ENCODE data around the gene FAM156A. TPM values are rescaled to one million over a fixed set of nuclear protein-coding genes. Genes with fewer than 3 reads are reported as not detected.
"Not testable (repeated sequence)": the region's sequence is repeated elsewhere in the genome, so short reads cannot be mapped to it uniquely, and the experiment has no call there.

The FAM156A gene
- total RNA-seq, result 10 to 100 TPM; 36.1 to 39.3 TPM

- not testable (repeated sequence) for H3K27ac Mint-ChIP-seq; H3K4me1 Mint-ChIP-seq; H3K36me3 Mint-ChIP-seq (ENCODE audit: low read depth); H3K9me3 Mint-ChIP-seq; H3K4me3 Mint-ChIP-seq; H3K27me3 Mint-ChIP-seq
- peak; percentile 84 for ATAC-seq (replicated peaks)
Observed at GRCh38 chrX:52958113-52958959, at the start of gene FAM156A. Gene FAM156A (minus strand): TSS chrX:52958518. CDS start chrX:52948588, 9,930 bp downstream.

- ATAC-seq (replicated peaks), result no peak
- Mint-ChIP-seq H3K9me3 (peaks cover 3% of the 10 kb centered on the region), H3K36me3 (ENCODE audit: low read depth) (no peaks in the 10 kb centered on the region), H3K4me3 (no peak overlapping the region), H3K4me1 (no peaks in the 10 kb centered on the region), H3K27ac (no peak overlapping the region), H3K27me3 (peaks cover 23% of the 10 kb centered on the region)
Observed at GRCh38 chrX:53005327-53005726, 47.0 kb upstream of the FAM156A start.

- no peak for ATAC-seq (replicated peaks)
- peaks cover 3% of the 10 kb centered on the region for H3K9me3 Mint-ChIP-seq
- H3K27me3 Mint-ChIP-seq, result peaks cover 23% of the 10 kb centered on the region
- H3K27ac Mint-ChIP-seq, result no peak overlapping the region
- no peak overlapping the region for H3K4me3 Mint-ChIP-seq
- no peaks in the 10 kb centered on the region for H3K4me1 Mint-ChIP-seq
- no peaks in the 10 kb centered on the region for H3K36me3 Mint-ChIP-seq (ENCODE audit: low read depth)
Observed at GRCh38 chrX:53004811-53005210, 46.5 kb upstream of the FAM156A start.

GRCh38 chrX:53004038-53004437 is 45.7 kb upstream of the FAM156A start:
- H3K27me3 Mint-ChIP-seq, result peaks cover 23% of the 10 kb centered on the region

GRCh38 chrX:53003111-53003510 is 44.8 kb upstream of the FAM156A start:
- no peak for ATAC-seq (replicated peaks)
- no peak overlapping the region for H3K4me3 Mint-ChIP-seq
- H3K27me3 Mint-ChIP-seq, result peaks cover 23% of the 10 kb centered on the region
- no peaks in the 10 kb centered on the region for H3K4me1 Mint-ChIP-seq
- no peak overlapping the region for H3K27ac Mint-ChIP-seq
- H3K36me3 Mint-ChIP-seq (ENCODE audit: low read depth), result no peaks in the 10 kb centered on the region
- peaks cover 3% of the 10 kb centered on the region for H3K9me3 Mint-ChIP-seq

More at GRCh38 chrX:53004038-53004437, 45.7 kb upstream of the FAM156A start:
- Mint-ChIP-seq H3K27ac (no peak overlapping the region), H3K4me1 (no peaks in the 10 kb centered on the region), H3K36me3 (ENCODE audit: low read depth) (no peaks in the 10 kb centered on the region), H3K4me3 (no peak overlapping the region), H3K9me3 (peaks cover 3% of the 10 kb centered on the region)
- ATAC-seq (replicated peaks), result no peak

GRCh38 chrX:53001958-53002357 is 43.6 kb upstream of the FAM156A start:
- no peak overlapping the region for H3K4me3 Mint-ChIP-seq
- H3K27ac Mint-ChIP-seq, result no peak overlapping the region
- H3K4me1 Mint-ChIP-seq, result no peaks in the 10 kb centered on the region
- ATAC-seq (replicated peaks), result no peak
- H3K27me3 Mint-ChIP-seq, result peaks cover 17% of the 10 kb centered on the region
- no peaks in the 10 kb centered on the region for H3K36me3 Mint-ChIP-seq (ENCODE audit: low read depth)
- no peaks in the 10 kb centered on the region for H3K9me3 Mint-ChIP-seq

GRCh38 chrX:53000447-53001135 is 42.3 kb upstream of the FAM156A start:
- no peak overlapping the region for H3K27ac Mint-ChIP-seq
- H3K4me1 Mint-ChIP-seq, result no peaks in the 10 kb centered on the region
- no peaks in the 10 kb centered on the region for H3K36me3 Mint-ChIP-seq (ENCODE audit: low read depth)
- H3K4me3 Mint-ChIP-seq, result no peak overlapping the region
- no peak for ATAC-seq (replicated peaks)
- no peaks in the 10 kb centered on the region for H3K9me3 Mint-ChIP-seq
- H3K27me3 Mint-ChIP-seq, result peaks cover 17% of the 10 kb centered on the region

- H3K4me1 Mint-ChIP-seq, result peaks cover 4% of the 10 kb centered on the region
- peak overlapping the region; percentile 88 for H3K4me3 Mint-ChIP-seq
- H3K36me3 Mint-ChIP-seq (ENCODE audit: low read depth), result no peaks in the 10 kb centered on the region
- no peak for ATAC-seq (replicated peaks)
- no peaks in the 10 kb centered on the region for H3K27me3 Mint-ChIP-seq
- no peaks in the 10 kb centered on the region for H3K9me3 Mint-ChIP-seq
- H3K27ac Mint-ChIP-seq, result peak overlapping the region; percentile 98
Observed at GRCh38 chrX:52995987-52996331, 37.6 kb upstream of the FAM156A start.

GRCh38 chrX:52995135-52995986 is 37.0 kb upstream of the FAM156A start:
- Mint-ChIP-seq H3K4me1 (peaks cover 4% of the 10 kb centered on the region), H3K4me3 (peak overlapping the region; percentile 88), H3K27me3 (no peaks in the 10 kb centered on the region), H3K27ac (peak overlapping the region; percentile 98), H3K36me3 (ENCODE audit: low read depth) (no peaks in the 10 kb centered on the region), H3K9me3 (no peaks in the 10 kb centered on the region)
- peak; percentile 95 for ATAC-seq (replicated peaks)

- peak; percentile 56 for ATAC-seq (replicated peaks)
- H3K9me3 Mint-ChIP-seq, result no peaks in the 10 kb centered on the region
- no peaks in the 10 kb centered on the region for H3K27me3 Mint-ChIP-seq
- H3K4me1 Mint-ChIP-seq, result peaks cover 9% of the 10 kb centered on the region
- H3K4me3 Mint-ChIP-seq, result peak overlapping the region; percentile 56
- H3K36me3 Mint-ChIP-seq (ENCODE audit: low read depth), result no peaks in the 10 kb centered on the region
- peak overlapping the region; percentile 73 for H3K27ac Mint-ChIP-seq
Observed at GRCh38 chrX:52990848-52991247, 32.5 kb upstream of the FAM156A start.

GRCh38 chrX:52990011-52990631 is 31.8 kb upstream of the FAM156A start:
- peak; percentile 51 for ATAC-seq (replicated peaks)
- H3K4me1 Mint-ChIP-seq; H3K27me3 Mint-ChIP-seq; H3K36me3 Mint-ChIP-seq (ENCODE audit: low read depth); H3K9me3 Mint-ChIP-seq: not testable (repeated sequence)
- Mint-ChIP-seq H3K4me3 (peak overlapping the region; percentile 56), H3K27ac (peak overlapping the region; percentile 73)

- Mint-ChIP-seq H3K9me3 (no peaks in the 10 kb centered on the region), H3K4me3 (peak overlapping the region; percentile 56), H3K27ac (peak overlapping the region; percentile 73), H3K36me3 (ENCODE audit: low read depth) (no peaks in the 10 kb centered on the region), H3K4me1 (peaks cover 9% of the 10 kb centered on the region), H3K27me3 (no peaks in the 10 kb centered on the region)
- peak; percentile 75 for ATAC-seq (replicated peaks)
Observed at GRCh38 chrX:52988985-52989917, 30.9 kb upstream of the FAM156A start.

GRCh38 chrX:52983321-52984000 is 25.1 kb upstream of the FAM156A start:
- no peaks in the 10 kb centered on the region for H3K36me3 Mint-ChIP-seq (ENCODE audit: low read depth)
- H3K4me1 Mint-ChIP-seq, result no peaks in the 10 kb centered on the region
- no peak overlapping the region for H3K4me3 Mint-ChIP-seq
- H3K27ac Mint-ChIP-seq, result no peak overlapping the region
- no peaks in the 10 kb centered on the region for H3K27me3 Mint-ChIP-seq
- no peaks in the 10 kb centered on the region for H3K9me3 Mint-ChIP-seq
- ATAC-seq (replicated peaks), result no peak

All from activated T-helper 17 cell treated with anti-CD3 and anti-CD28 coated beads, Interleukin-2, amount 50 U/mL, for 72 hours (primary cell).